Measurements from ENCODE around the gene GNAQ.

GRCh38 chr9:77915744-77916143, 115.9 kb downstream of the GNAQ start:
- TF ChIP-seq CTCF (conservative IDR thresholded peaks at IDR 0.05; ENCODE audit: low read depth, low read length) (no peak), EZH2phosphoT487 (IDR thresholded peaks at IDR 0.05; ENCODE audit: borderline replicate concordance, low read length) (no peak), EZH2 (IDR thresholded peaks at IDR 0.05; ENCODE audit: low read length, unreplicated experiment) (no peak)
